K562 (cell line): ENCODE results near the gene TARP.

Experiments used
- ATAC-seq: fragments of 200-7000 bp; cut with Tn5 transposase; 3 replicates; pipeline ENCODE4 v1.9.1; 2020; ENCODE audit warnings: moderate library complexity
- BruUV-seq: library from RNA; stranded (reverse); fragments of 400-500 nt; replicated peaks from 2 replicates; lab custom pipeline; 2021; lab: Mats Ljungman, UMichigan
- CTCF ChIA-PET: fragments of 300-600 bp; formaldehyde crosslinking; extraction: SDS; loops from one replicate; lab custom pipeline; 2021; ENCODE audit warnings: low intra/inter-chr PET ratio; lab: Yijun Ruan, JAX
- POLR2A ChIA-PET: fragments of 300-600, 350-650 bp; sonication (Branson Sonifier 250); formaldehyde crosslinking; extraction: SDS; loops from one replicate; lab custom pipeline; 2021; ENCODE audit warnings: antibody characterized with exemption, inconsistent platforms; lab: Yijun Ruan, JAX
- DNase-seq, 4 experiments: peaks; one replicate each; pipeline versions ENCODE4 v3.0.0 to v3.0.0-alpha.2; 2011 to 2018; ENCODE audit warnings: low spot score in 3 of 4, mixed read lengths in 3 of 4; ENCODE audit errors: extremely low read depth in 1 of 4
- FAIRE-seq: peaks from 2 replicates; lab custom pipeline; 2011; peaks lifted over from hg19 to GRCh38; lab: Jason Lieb, UNC
- H2AFZ ChIP-seq: 2 replicates; pipeline ENCODE4 v1.6.0; 2011; ENCODE audit warnings: low read depth, low read length, control low read depth, inconsistent platforms
- H3K27ac ChIP-seq: fragments of 200-600 bp; 3 replicates; pipeline ENCODE4 v1.8.0; 2011; ENCODE audit warnings: low read depth, mild to moderate bottlenecking, control low read depth, inconsistent platforms, low read length, moderate library complexity, mixed read lengths; ENCODE audit errors: extremely low read depth
- H3K27me3 ChIP-seq, 2 experiments: fragments of 300-600 bp in 1 of 2; 2 replicates in 1 of 2; 3 replicates in 1 of 2; pipeline versions ENCODE4 v1.6.0 to v1.8.0; 2011; ENCODE audit warnings: inconsistent platforms in 2 of 2, low read length in 2 of 2, mild to moderate bottlenecking in 1 of 2, mixed read lengths in 1 of 2, moderate library complexity in 1 of 2; ENCODE audit not compliant: control insufficient read depth in 2 of 2, insufficient read depth in 2 of 2
- H3K36me3 ChIP-seq: fragments of 300-600 bp; 3 replicates; pipeline ENCODE4 v1.8.0; 2011; ENCODE audit warnings: mild to moderate bottlenecking, low read length, inconsistent platforms; ENCODE audit not compliant: control insufficient read depth, insufficient read depth
- H3K4me1 ChIP-seq, 2 experiments: fragments of 200-600 bp in 1 of 2; replicated peaks in 1 of 2; 2 replicates in 1 of 2; 3 replicates in 1 of 2; pipeline versions ENCODE4 v1.5.1 to v1.8.0; 2011; ENCODE audit warnings: inconsistent platforms in 2 of 2, low read length in 2 of 2, mild to moderate bottlenecking in 1 of 2, mixed read lengths in 1 of 2, moderate library complexity in 1 of 2; ENCODE audit not compliant: control insufficient read depth in 2 of 2, insufficient read depth in 2 of 2
- H3K4me2 ChIP-seq: 2 replicates; pipeline ENCODE4 v1.6.1; 2011; ENCODE audit warnings: low read length, control low read depth, inconsistent platforms, mixed read lengths; ENCODE audit not compliant: insufficient read depth
- H3K4me3 ChIP-seq: fragments of 200-600 bp; sonication (generic), shearing (Covaris generic); 2 replicates; pipeline ENCODE4 v1.5.1; 2016; ENCODE audit warnings: control low read depth, inconsistent platforms
- H3K79me2 ChIP-seq: fragments of 200-600 bp; 3 replicates; pipeline ENCODE4 v1.8.0; 2011; ENCODE audit warnings: low read length, inconsistent platforms; ENCODE audit not compliant: control insufficient read depth, insufficient read depth
- H3K9ac ChIP-seq, 2 experiments: 2 replicates each; pipeline versions ENCODE4 v1.6.0 to v1.6.1; 2011; ENCODE audit warnings: low read depth in 2 of 2, low read length in 2 of 2, control low read depth in 1 of 2, inconsistent platforms in 1 of 2, mild to moderate bottlenecking in 1 of 2, mixed read lengths in 1 of 2; ENCODE audit not compliant: insufficient read depth in 1 of 2
- H3K9me1 ChIP-seq: one replicate; pipeline ENCODE4 v1.6.0; 2011; ENCODE audit warnings: inconsistent platforms, mild to moderate bottlenecking, low read length, moderate library complexity; ENCODE audit not compliant: control insufficient read depth, insufficient read depth
- H3K9me3 ChIP-seq: replicated peaks from 2 replicates; pipeline ENCODE4 v1.5.1; 2011; ENCODE audit warnings: low read depth, low read length, inconsistent platforms; ENCODE audit not compliant: control insufficient read depth, insufficient read depth
- H4K20me1 ChIP-seq: replicated peaks from 2 replicates; pipeline ENCODE4 v1.6.1; 2011; ENCODE audit warnings: low read length, inconsistent platforms, mixed read lengths; ENCODE audit not compliant: control insufficient read depth, insufficient read depth
- ARID2 ChIP-seq: fragments of 450-650 bp; IDR thresholded peaks from 2 replicates; pipeline ENCODE4 v1.6.1; 2017; ENCODE audit warnings: antibody characterized with exemption, mild to moderate bottlenecking
- DIDO1 ChIP-seq: fragments of 450-650 bp; IDR thresholded peaks from 2 replicates; pipeline ENCODE4 v1.6.1; 2016; ENCODE audit warnings: low read depth, missing biosample characterization, missing genetic modification characterization
- PTRF ChIP-seq: fragments of 450-650 bp; IDR thresholded peaks from 2 replicates; pipeline ENCODE4 v1.6.1; 2016; ENCODE audit warnings: mild to moderate bottlenecking, missing genetic modification characterization, missing compliant biosample characterization
- ZNF175 ChIP-seq: fragments of 200-800 bp; sonication (Bioruptor generic); IDR thresholded peaks from 2 replicates; pipeline ENCODE4 v1.6.1; 2016; ENCODE audit warnings: low read depth, mild to moderate bottlenecking, missing genetic modification characterization, missing compliant biosample characterization
- ZNF280B ChIP-seq: fragments of 250-450 bp; sonication (Bioruptor Pico); IDR thresholded peaks from 2 replicates; pipeline ENCODE4 v1.5.1; 2021; ENCODE audit warnings: mild to moderate bottlenecking
- ZSCAN29 ChIP-seq: fragments of 450-650 bp; IDR thresholded peaks from 2 replicates; pipeline ENCODE4 v1.6.1; 2017
- WGBS: fragments of 100-300 bp; shearing (Covaris generic); methylation state at CpG from one replicate; pipeline ENCODE4 v1.1.6; 2016; ENCODE audit warnings: low coverage, mixed read lengths; ENCODE audit not compliant: insufficient coverage; ENCODE audit errors: missing lambda C conversion rate; 5-methylcytosine and 5-hydroxymethylcytosine counted together
- in situ Hi-C: fragments of 300-500 bp; cut with MboI; formaldehyde crosslinking; loops from 4 replicates; pipeline ENCODE4 v1.15.0; 2018; ENCODE audit warnings: inconsistent platforms, mixed read lengths
- intact Hi-C: fragments of 100-400 bp; cut with micrococcal nuclease; formaldehyde crosslinking; loops from 2 replicates; pipeline ENCODE4 v1.14.2; 2022
- TF ChIP-seq, protein P1 (sequence below): fragments of 450-650 bp; IDR thresholded peaks from 2 replicates; pipeline ENCODE4 v1.6.1; 2016; ENCODE audit warnings: mild to moderate bottlenecking
- TF ChIP-seq, protein P2 (sequence below): sonication (generic); formaldehyde crosslinking; IDR thresholded peaks from 2 replicates; pipeline ENCODE4 v1.8.1; 2023; ENCODE audit warnings: mild to moderate bottlenecking, missing genetic modification reagents, moderate library complexity

TARP gene

GRCh38 chr7:38296059-38296857, 22.8 kb upstream of the TARP start:
- Histone ChIP-seq H3K4me1 (peaks cover 0 to 10% of the 10 kb centered on the region in 2 experiments; a peak in 1 of 5 replicates), H3K27ac (no peak overlapping the region), H3K27me3 (peaks cover 4 to 5% of the 10 kb centered on the region in 2 experiments; a peak in 3 of 5 replicates), H3K4me3 (no peak overlapping the region), H3K9me1 (no peaks in the 10 kb centered on the region), H3K9ac (no peak overlapping the region), H2AFZ (0 out of 2 replicates have a peak overlapping the region, but pooled peaks have one; percentile 26), H3K36me3 (no peaks in the 10 kb centered on the region)
- ATAC-seq (no peak), DNase-seq (no peak), FAIRE-seq (no peak)
- POLR2A ChIA-PET: interaction anchor here (1.1 to 1.4 kb wide), 2 partner anchors 13 to 22 kb away, joined by 3 to 4 read pairs; no protein-coding TSS in a partner anchor
- CTCF ChIA-PET: no interaction called here
- no TSS peak for BruUV-seq
- in situ Hi-C loops: no loop called here
- intact Hi-C loops: no loop called here
- TF ChIP-seq ZNF280B (CRISPR knock-in tag): no peak
- TF ChIP-seq DIDO1 (tag): no peak
- TF ChIP-seq ARID2: no peak
- no peak for TF ChIP-seq ZNF175 (CRISPR knock-in tag)
- no peak for TF ChIP-seq PTRF (tag)
- TF ChIP-seq ZSCAN29: no peak
- TF ChIP-seq, protein P1, sequence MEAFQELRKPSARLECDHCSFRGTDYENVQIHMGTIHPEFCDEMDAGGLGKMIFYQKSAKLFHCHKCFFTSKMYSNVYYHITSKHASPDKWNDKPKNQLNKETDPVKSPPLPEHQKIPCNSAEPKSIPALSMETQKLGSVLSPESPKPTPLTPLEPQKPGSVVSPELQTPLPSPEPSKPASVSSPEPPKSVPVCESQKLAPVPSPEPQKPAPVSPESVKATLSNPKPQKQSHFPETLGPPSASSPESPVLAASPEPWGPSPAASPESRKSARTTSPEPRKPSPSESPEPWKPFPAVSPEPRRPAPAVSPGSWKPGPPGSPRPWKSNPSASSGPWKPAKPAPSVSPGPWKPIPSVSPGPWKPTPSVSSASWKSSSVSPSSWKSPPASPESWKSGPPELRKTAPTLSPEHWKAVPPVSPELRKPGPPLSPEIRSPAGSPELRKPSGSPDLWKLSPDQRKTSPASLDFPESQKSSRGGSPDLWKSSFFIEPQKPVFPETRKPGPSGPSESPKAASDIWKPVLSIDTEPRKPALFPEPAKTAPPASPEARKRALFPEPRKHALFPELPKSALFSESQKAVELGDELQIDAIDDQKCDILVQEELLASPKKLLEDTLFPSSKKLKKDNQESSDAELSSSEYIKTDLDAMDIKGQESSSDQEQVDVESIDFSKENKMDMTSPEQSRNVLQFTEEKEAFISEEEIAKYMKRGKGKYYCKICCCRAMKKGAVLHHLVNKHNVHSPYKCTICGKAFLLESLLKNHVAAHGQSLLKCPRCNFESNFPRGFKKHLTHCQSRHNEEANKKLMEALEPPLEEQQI: no peak
- TF ChIP-seq, protein P2, sequence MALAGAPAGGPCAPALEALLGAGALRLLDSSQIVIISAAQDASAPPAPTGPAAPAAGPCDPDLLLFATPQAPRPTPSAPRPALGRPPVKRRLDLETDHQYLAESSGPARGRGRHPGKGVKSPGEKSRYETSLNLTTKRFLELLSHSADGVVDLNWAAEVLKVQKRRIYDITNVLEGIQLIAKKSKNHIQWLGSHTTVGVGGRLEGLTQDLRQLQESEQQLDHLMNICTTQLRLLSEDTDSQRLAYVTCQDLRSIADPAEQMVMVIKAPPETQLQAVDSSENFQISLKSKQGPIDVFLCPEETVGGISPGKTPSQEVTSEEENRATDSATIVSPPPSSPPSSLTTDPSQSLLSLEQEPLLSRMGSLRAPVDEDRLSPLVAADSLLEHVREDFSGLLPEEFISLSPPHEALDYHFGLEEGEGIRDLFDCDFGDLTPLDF (CRISPR knock-in tag): no peak
- TF ChIP-seq, all 486 proteins: peak for 0
- Histone ChIP-seq H3K4me2 (no peak overlapping the region), H3K79me2 (no peaks in the 10 kb centered on the region), H4K20me1 (no peaks in the 10 kb centered on the region), H3K9me3 (no peaks in the 10 kb centered on the region)
- 12% methylated on average over 5 of the region's 5 CpGs for WGBS
